Loucy (cell line): ENCODE results near the gene SLC8B1.

Source experiments
- H2AFZ ChIP-seq: fragments of 200-600 bp; sonication (generic); 2 replicates; pipeline ENCODE4 v1.6.0; 2016; ENCODE audit warnings: antibody characterized with exemption, mild to moderate bottlenecking, low read length, moderate library complexity
- H3F3A ChIP-seq: fragments of 200-600 bp; 2 replicates; pipeline ENCODE4 v1.6.0; 2016; ENCODE audit warnings: antibody characterized with exemption, low read depth, mild to moderate bottlenecking
- H3K27me3 ChIP-seq: fragments of 200-600 bp; sonication (generic); 2 replicates; pipeline ENCODE4 v1.6.1; 2014; ENCODE audit warnings: low read length, mild to moderate bottlenecking; ENCODE audit not compliant: insufficient read depth, poor library complexity, severe bottlenecking
- H3K36me3 ChIP-seq: fragments of 200-600 bp; sonication (generic); 2 replicates; pipeline ENCODE4 v1.6.1; 2016; ENCODE audit warnings: low read length; ENCODE audit not compliant: insufficient read depth
- H3K4me1 ChIP-seq: fragments of 200-600 bp; sonication (generic); 2 replicates; pipeline ENCODE4 v1.5.1; 2014; ENCODE audit warnings: low read length, mild to moderate bottlenecking; ENCODE audit not compliant: insufficient read depth, poor library complexity, severe bottlenecking
- H3K4me2 ChIP-seq: fragments of 200-600 bp; sonication (generic); 2 replicates; pipeline ENCODE4 v1.6.0; 2014; ENCODE audit warnings: antibody characterized with exemption, low read length, low read depth, mild to moderate bottlenecking; ENCODE audit not compliant: poor library complexity, severe bottlenecking
- H3K4me3 ChIP-seq: fragments of 200-600 bp; sonication (generic); 2 replicates; pipeline ENCODE4 v1.5.1; 2014; ENCODE audit warnings: low read length, mild to moderate bottlenecking, mixed read lengths; ENCODE audit not compliant: poor library complexity, severe bottlenecking
- H3K79me2 ChIP-seq: fragments of 200-600 bp; sonication (generic); 2 replicates; pipeline ENCODE4 v1.6.1; 2014; ENCODE audit warnings: low read length; ENCODE audit not compliant: insufficient read depth
- H3K9ac ChIP-seq: fragments of 200-600 bp; sonication (generic); 2 replicates; pipeline ENCODE4 v1.6.0; 2014; ENCODE audit warnings: mild to moderate bottlenecking, low read depth, low read length, moderate library complexity; ENCODE audit not compliant: poor library complexity, severe bottlenecking
- H3K9me2 ChIP-seq: fragments of 200-600 bp; sonication (generic); replicated peaks from 2 replicates; pipeline ENCODE4 v1.6.1; 2016; ENCODE audit warnings: low read depth, low read length, mixed read lengths
- H3K9me3 ChIP-seq: fragments of 200-600 bp; sonication (generic); 2 replicates; pipeline ENCODE4 v1.6.1; 2014; ENCODE audit warnings: mild to moderate bottlenecking, antibody characterized with exemption, low read length, low read depth; ENCODE audit not compliant: insufficient read depth
- H4K20me1 ChIP-seq: fragments of 200-600 bp; sonication (generic); 2 replicates; pipeline ENCODE4 v1.6.0; 2014; ENCODE audit warnings: antibody characterized with exemption, low read length, mild to moderate bottlenecking; ENCODE audit not compliant: insufficient read depth, poor library complexity, severe bottlenecking
- CTCF ChIP-seq: fragments of 200-600 bp; sonication (generic); conservative IDR thresholded peaks from 2 replicates; pipeline ENCODE4 v1.5.1; 2014; ENCODE audit warnings: mild to moderate bottlenecking, antibody characterized with exemption, low read length
- EZH2phosphoT487 ChIP-seq: fragments of 200-600 bp; IDR thresholded peaks from 2 replicates; pipeline ENCODE4 v1.6.1; 2018; ENCODE audit warnings: antibody characterized with exemption, mild to moderate bottlenecking, moderate library complexity, borderline replicate concordance

SLC8B1 gene

GRCh38 chr12:113292091-113292490 is 42.8 kb downstream of the SLC8B1 start:
- Histone ChIP-seq H3K9me2 (no peaks in the 10 kb centered on the region), H3K9ac (no peak overlapping the region), H3K4me2 (no peak overlapping the region), H3K36me3 (no peaks in the 10 kb centered on the region), H2AFZ (no peak overlapping the region), H3K4me3 (no peak overlapping the region), H3K4me1 (no peaks in the 10 kb centered on the region), H3K27me3 (no peaks in the 10 kb centered on the region), H3K9me3 (no peaks in the 10 kb centered on the region), H3F3A (no peaks in the 10 kb centered on the region), H3K79me2 (no peaks in the 10 kb centered on the region), H4K20me1 (no peaks in the 10 kb centered on the region)
- no peak for TF ChIP-seq CTCF
- no peak for TF ChIP-seq EZH2phosphoT487

- TF ChIP-seq CTCF (no peak), EZH2phosphoT487 (no peak)
Observed at GRCh38 chr12:113291586-113291985, 43.3 kb downstream of the SLC8B1 start.

GRCh38 chr12:113290506-113290905 is 44.4 kb downstream of the SLC8B1 start:
- H3K36me3 ChIP-seq = no peaks in the 10 kb centered on the region
- H3K4me3 ChIP-seq = no peak overlapping the region
- no peaks in the 10 kb centered on the region for H3K27me3 ChIP-seq
- H3K9me2 ChIP-seq = no peaks in the 10 kb centered on the region
- no peaks in the 10 kb centered on the region for H3K79me2 ChIP-seq
- no peak overlapping the region for H2AFZ ChIP-seq
- no peak for TF ChIP-seq CTCF
- no peak for TF ChIP-seq EZH2phosphoT487
- H3K4me2 ChIP-seq = no peak overlapping the region
- no peaks in the 10 kb centered on the region for H3K9me3 ChIP-seq
- no peaks in the 10 kb centered on the region for H3F3A ChIP-seq
- H3K4me1 ChIP-seq = no peaks in the 10 kb centered on the region
- no peak overlapping the region for H3K9ac ChIP-seq
- H4K20me1 ChIP-seq = no peaks in the 10 kb centered on the region

More at GRCh38 chr12:113291586-113291985, 43.3 kb downstream of the SLC8B1 start:
- H3K79me2 ChIP-seq = no peaks in the 10 kb centered on the region
- H3K9me2 ChIP-seq = no peaks in the 10 kb centered on the region
- H3K9me3 ChIP-seq = no peaks in the 10 kb centered on the region
- no peak overlapping the region for H3K9ac ChIP-seq
- no peak overlapping the region for H3K4me3 ChIP-seq
- no peak overlapping the region for H3K4me2 ChIP-seq
- no peaks in the 10 kb centered on the region for H3K27me3 ChIP-seq
- no peaks in the 10 kb centered on the region for H3K36me3 ChIP-seq
- H3F3A ChIP-seq = no peaks in the 10 kb centered on the region
- no peak overlapping the region for H2AFZ ChIP-seq
- no peaks in the 10 kb centered on the region for H4K20me1 ChIP-seq
- H3K4me1 ChIP-seq = no peaks in the 10 kb centered on the region
